Inflammatory macrophage (primary cell): Measurements from ENCODE around the gene HLTF.
"Not testable (repeated sequence)": the region's sequence is repeated elsewhere in the genome, so short reads cannot be mapped to it uniquely, and the experiment has no call there.

Experiments
- DNase-seq, 2 donors: peaks; one replicate each; pipeline ENCODE4 v3.0.0-alpha.2; 2020 to 2022
- total RNA-seq, 18 experiments: gene quantifications; one replicate each; lab custom pipeline; 2026; ENCODE audit warnings: mixed read lengths in 6 of 18, inconsistent platforms in 2 of 18; lab: John Stamatoyannopoulos, UW

The HLTF gene
- total RNA-seq: 7.6 to 102 (median 46.6) reads per million in 18 experiments

- DNase-seq: peak; percentile 97 to 98
Observed at GRCh38 chr3:149086232-149086988, at the start of gene HLTF. HLTF (minus strand) TSS chr3:149086533; CDS start chr3:149086336, 197 bp downstream.

DNA sequence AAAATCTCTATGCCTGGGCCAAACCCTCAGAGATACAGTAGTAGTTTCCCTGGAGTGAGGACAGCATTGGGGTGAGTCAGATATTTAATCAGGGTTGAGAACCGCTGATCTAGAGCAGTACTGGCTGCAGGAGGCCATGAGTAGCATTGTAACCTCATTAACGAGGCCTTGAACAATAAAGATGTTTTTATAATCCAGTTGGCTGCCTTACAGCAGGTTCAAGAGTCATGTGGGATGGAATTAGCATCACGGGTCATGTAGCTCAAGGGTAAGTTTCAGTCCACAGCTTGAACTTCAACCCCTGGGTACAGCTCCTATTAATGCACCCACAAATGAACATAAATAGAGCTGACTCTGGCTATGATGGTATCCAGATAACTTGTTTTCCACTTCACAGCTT is 48.2 kb upstream of the HLTF start:
- no peak for DNase-seq

GRCh38 chr3:149131589-149131988 is 45.3 kb upstream of the HLTF start:
- DNase-seq: no peak

DNA sequence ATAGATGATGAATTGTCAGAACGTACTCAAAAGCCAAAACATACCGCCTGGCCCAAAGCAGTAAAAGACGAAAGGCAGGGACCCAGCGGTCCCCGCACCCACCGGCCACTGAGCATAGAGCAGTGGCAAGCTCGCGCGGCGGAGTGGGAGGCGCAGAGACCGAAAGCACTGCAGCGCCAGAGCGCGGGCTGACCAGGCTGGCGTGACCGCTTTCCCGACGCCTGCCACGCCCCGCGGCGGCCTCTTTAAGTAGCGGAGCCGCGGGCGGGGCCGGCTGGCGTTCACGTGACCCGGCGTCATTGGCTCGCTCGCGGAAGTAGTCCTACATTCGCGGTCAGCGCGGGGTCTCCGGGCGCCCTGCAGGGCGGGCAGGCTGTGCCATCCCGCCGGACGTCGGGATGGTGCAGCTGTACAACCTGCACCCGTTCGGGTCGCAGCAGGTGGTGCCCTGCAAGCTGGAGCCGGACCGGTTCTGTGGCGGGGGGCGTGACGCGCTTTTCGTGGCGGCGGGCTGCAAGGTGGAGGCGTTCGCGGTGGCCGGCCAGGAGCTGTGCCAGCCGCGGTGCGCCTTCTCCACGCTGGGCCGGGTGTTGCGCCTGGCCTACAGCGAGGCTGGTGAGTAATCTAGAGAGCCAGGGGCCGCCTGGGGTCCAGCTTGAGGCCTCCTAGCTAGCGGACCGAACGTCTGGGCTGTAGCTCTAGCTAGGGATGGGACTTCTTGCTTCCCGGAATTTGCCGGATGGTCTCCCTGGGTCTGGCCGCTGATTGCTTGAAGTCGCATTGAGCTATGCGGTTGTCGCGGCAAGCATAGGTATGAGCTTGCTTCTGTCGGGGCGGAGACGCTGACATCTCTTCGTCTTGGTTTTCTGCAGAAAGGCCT is 43.2 kb upstream of the HLTF start, which contains the start of gene HPS3:
Gene HPS3 (plus strand): TSS at position 313 of the 880 bp plus-strand sequence. CDS start 86 bp downstream, at position 399.
- DNase-seq: peak; percentile 95 to 97

GRCh38 chr3:149128821-149129220 is 42.5 kb upstream of the HLTF start:
- DNase-seq: peak in 1 of 2 donors; percentile 5

GRCh38 chr3:149122721-149123578 is 36.6 kb upstream of the HLTF start:
- peak; percentile 28 to 31 for DNase-seq

DNA sequence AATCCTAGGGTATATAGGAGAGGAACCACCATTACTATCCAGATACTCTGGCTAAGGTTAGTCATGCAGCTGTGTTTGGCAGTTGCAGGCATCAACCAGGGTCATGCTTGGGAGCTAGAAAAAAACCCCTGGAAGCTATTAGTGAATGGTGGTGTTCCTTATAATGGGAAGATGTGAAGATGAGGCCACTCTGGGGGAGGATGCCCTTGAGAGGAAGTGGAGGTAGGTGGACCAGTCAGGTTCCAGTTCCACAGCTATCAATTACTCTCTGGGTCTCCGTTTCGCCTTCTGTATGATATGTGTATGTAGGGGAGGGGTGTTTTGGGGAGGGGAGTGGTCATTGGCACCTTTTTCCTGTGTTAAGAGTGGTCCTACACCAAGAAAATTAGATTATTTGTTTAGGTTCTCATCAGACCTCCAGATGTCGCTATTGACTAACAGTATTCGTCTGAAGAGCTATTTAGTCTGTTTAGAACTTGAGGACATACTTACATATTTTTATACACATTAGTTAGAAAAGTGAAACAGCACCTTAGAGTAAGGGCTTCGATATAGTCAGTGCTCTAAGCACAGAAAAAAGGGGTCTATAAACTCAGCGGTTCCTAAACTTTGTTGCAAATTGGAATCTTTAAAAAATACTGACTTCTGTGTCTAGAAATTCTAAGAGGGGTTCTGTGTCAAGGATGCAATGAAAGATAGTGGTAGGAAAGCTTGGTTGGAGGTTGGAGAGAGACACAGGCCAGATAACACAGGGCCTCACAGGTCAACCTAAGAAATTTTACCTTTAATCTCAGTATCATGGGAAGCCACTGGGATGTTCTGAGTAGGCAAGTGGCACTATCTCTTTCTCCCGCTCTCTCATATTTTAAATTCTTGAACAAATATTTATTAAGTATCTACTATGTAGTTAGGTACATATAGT is 34.0 kb upstream of the HLTF start:
- DNase-seq: peak; percentile 63 to 77

DNA sequence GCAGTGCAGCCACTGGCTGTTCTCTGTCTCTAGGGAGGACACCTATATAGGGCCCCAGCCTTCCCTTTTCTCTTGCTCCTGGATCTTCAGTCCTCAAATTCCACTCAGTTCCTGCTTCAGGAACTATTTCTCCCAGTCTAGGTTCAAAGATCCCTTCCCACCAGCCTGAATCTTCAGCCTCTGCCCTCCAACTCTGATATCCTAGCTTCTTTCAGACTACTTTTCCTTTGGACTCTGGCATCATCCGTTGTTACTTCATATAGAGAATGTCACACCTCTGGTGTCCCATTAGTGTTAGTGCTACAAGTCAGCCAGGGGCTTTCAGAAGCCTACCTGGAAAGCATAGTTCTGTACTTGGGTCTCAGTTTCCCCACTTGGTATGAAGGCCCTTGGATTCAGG is 33.1 kb upstream of the HLTF start:
- DNase-seq: no peak

DNA sequence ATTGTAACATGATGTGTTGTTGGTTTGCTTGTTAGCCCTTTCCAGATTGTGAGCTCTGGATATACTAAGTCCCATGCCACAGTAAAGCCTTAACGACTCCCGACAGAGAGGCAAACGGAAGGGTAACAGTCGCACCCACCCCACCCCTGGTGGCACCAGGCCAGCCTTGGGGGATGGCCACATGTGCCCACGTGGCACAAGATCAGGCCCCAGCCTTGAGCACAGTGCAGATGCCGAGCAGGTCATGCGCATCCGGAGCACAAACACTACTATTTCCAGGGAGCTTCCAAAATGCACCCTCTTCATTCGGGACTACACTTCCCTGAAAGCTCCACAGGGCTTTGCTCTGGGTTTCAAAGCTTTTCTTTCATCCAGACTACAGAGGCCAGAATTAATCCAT is 32.4 kb upstream of the HLTF start:
- no peak for DNase-seq

DNA sequence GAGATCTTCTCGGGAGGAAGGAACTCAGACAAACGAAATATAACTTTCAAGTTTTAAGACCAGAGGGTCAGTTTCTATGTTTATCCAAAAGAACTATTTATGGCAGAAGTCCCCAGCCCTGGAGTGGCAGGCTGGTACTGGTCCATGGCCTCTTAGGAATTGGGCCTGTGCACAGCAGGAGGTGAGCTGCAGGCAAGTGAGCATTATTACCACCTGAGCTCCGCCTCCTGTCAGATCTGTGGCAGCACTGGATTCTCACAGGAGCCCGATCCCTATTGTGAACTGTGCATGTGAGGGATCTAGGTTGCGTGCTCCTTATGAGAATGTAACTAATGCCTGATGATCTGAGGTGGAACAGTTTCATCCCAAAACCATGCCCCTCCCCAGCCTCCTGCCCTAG is 28.8 kb upstream of the HLTF start:
- DNase-seq: no peak

- DNase-seq: no peak
Observed at GRCh38 chr3:149114458-149114857, 28.1 kb upstream of the HLTF start.

DNA sequence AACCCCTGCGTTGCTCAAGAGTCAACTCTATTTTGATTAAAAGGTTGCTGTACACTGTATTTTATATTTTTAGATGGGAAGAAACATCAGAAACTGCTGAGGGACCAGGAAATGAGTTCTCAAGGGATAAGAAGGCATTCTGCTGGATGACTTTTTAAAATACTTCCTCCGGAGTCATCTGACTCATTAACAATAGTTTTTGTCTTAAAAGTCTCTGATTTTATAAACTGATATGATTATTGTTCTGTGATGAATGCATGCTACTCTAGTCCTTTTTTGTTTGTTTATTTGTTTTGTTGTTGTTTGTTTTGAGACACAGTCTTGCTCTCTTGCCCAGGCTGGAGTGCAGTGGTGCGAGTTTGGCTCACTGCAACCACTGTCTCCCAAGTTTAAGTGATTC is 18.2 kb upstream of the HLTF start:
- no peak for DNase-seq

DNA sequence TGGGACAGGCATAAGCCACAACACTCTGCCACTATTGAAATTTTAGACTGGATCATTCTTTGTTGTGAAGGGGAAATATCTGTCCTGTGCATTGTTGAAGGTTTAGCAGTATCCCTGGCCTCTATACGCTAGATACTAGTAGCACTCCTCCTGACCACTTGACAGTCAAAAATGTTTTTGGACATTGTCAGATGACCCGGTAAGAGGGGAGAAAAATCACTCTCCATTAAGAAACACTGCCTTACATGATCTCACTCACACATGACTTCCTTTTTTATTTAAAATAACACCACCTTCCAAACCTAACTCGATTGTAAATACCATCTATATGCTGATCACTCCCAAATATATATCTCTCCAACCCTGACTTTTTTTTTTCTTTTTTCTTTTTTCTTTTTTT is 15.3 kb upstream of the HLTF start:
- peak; percentile 53 to 63 for DNase-seq

DNA sequence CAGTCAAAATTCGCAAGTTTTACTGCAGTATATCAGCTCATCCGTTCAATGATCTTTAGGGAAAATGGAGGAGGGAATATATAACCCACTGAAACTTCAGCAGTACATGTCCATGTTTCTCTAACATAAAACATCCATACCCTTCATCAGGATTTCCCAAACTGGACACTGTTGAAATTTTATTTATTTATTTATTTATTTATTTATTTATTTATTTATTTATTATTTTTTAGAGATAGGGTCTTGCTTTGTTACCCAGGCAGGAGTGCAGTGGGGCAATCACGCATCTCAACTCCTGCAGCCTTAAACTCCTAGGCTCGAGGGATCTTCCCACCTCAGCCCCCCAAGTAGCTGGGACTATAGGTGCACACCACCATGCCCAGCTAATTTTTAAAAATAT is 14.8 kb upstream of the HLTF start:
- no peak for DNase-seq

DNA sequence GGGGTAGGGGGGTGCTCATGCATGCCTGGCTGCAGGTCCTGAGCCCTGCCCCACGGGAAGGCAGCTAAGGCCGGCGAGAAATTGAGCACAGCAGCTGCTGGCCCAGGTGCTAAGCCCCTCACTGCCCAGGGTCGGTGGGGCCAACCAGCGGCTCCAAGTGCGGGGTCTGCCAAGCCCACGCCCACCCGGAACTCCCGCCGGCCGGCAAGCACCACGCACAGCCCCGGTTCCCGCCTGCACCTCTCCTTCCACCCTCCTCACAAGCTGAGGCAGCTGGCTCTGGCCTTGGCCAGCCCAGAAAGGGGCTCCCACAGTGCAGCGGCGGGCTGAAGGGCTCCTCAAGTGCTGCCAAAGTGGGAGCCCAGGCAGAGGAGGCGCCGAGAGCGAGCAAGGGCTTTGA is 11.7 kb upstream of the HLTF start:
- DNase-seq: not testable (repeated sequence)

- peak; percentile 29 to 85 for DNase-seq
Observed at GRCh38 chr3:149095487-149095886, 9.2 kb upstream of the HLTF start.

- no peak for DNase-seq
Observed at GRCh38 chr3:149091983-149092382, 5.7 kb upstream of the HLTF start.

DNA sequence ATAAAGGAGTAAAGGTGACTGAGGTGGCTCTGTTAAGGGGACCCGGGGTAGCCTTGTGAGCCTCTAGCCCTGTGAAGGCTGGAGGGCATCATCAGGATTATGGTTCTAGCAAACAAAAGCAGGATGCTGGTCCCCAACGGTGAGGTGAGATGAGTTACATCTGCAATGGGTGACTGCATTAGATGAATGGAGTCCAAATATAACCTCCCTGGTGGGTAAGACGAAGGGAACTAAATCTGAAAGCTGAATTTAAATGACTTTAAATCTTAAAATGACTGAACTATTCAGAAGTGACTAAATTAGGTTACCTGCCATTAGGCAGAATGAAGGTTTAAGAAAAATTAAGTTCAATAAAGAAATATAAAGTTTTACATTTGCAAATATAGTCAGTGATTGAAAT is 4.6 kb upstream of the HLTF start:
- DNase-seq: no peak

DNA sequence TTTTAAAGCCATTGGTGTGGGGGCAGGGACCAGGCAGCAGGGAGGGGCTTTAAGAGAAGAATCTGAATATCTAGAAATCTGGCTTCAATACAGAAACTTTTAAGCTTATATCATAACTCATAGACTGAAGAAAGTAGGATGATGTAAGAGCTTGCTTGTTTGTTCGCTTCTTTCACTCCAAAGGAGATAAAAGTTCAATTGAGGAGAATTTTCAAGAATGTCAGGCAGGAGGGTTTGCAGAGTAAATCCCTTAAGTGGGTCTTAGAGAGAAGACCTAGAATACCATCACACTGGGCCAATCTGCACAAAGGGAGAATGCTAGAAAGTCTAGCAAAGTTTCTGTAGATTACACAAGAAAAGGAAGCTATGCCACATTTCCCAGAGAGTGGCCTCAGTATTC is 4.1 kb upstream of the HLTF start:
- DNase-seq: no peak

DNA sequence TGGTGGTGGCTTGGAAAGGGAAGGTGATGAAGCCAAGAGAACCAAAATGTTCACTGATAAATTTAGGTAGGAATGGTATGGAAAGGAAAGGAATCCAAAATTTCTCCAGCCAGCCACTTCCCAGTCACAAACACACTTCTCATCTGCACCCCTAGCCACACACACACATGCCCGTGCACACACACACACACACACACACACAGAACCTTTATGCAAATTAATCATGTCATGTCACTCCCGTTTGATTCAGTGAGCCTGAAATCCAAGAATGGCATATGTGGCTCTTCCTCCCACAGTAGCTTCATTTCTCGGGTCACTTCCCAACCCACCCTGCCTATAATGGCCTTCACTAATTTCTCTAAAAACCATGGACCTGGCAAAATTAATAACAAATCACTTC is 3.1 kb upstream of the HLTF start:
- no peak for DNase-seq

- DNase-seq: no peak
Observed at GRCh38 chr3:149087208-149087607, 875 bp upstream of the HLTF start.
